Prostate gland (tissue), 2 donors: ENCODE data around the gene SMPD3.

Experiments used
- POLR2A ChIP-seq: fragments of 450-650 bp; IDR thresholded peaks from one replicate; pipeline ENCODE4 v1.6.1; 2016; ENCODE audit warnings: antibody characterized with exemption, mild to moderate bottlenecking
- POLR2AphosphoS5 ChIP-seq: sonication (generic); formaldehyde crosslinking; IDR thresholded peaks from one replicate; pipeline ENCODE4 v1.6.1; 2017; ENCODE audit warnings: antibody characterized with exemption
- TF ChIP-seq, protein P1 (sequence below), 4 experiments: fragments of 200-600 bp in 2 of 4; fragments of 450-650 bp in 2 of 4; sonication (generic) in 2 of 4; IDR thresholded peaks; 1 replicate in 3 of 4; 2 replicates in 1 of 4; pipeline ENCODE4 v1.5.1; 2016 to 2019; ENCODE audit warnings: antibody characterized with exemption in 4 of 4, mild to moderate bottlenecking in 2 of 4, moderate library complexity in 2 of 4

DNA sequence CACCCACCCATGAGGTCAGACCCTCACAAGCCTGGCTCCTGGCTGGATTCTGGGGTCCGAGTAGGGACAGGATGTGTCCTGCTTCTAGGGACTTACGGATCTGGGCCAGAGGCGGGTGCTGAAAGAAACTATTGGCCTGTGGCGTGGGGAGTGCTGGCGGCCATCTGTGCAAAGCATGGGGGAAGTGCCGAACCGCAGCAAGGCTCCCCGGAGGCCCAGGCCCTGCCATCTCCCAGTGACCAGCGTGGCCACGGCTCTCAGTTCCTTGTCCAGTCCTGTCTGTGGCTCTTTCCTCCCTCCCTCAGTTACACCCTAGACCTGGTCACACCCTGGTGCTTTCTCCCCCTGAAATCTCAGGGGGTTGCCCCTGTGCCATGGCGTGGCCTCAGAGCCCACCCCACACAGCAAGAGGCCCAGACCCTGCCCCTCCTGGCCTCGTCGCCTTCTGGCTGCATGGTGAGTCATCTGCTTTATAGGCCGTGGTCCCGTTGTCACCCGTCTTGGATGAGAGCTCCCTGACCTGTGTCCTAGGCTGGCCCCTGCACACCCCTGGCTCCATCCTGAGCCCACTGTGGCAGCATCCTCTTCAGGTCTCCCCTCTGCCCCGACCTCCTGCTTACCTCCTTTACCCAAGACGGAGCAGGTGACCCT, 83.0 kb downstream of the SMPD3 start:
- no peak for TF ChIP-seq POLR2A
- TF ChIP-seq, protein P1, sequence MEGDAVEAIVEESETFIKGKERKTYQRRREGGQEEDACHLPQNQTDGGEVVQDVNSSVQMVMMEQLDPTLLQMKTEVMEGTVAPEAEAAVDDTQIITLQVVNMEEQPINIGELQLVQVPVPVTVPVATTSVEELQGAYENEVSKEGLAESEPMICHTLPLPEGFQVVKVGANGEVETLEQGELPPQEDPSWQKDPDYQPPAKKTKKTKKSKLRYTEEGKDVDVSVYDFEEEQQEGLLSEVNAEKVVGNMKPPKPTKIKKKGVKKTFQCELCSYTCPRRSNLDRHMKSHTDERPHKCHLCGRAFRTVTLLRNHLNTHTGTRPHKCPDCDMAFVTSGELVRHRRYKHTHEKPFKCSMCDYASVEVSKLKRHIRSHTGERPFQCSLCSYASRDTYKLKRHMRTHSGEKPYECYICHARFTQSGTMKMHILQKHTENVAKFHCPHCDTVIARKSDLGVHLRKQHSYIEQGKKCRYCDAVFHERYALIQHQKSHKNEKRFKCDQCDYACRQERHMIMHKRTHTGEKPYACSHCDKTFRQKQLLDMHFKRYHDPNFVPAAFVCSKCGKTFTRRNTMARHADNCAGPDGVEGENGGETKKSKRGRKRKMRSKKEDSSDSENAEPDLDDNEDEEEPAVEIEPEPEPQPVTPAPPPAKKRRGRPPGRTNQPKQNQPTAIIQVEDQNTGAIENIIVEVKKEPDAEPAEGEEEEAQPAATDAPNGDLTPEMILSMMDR (IDR thresholded peaks at IDR 0.05) = no peak
- no peak for TF ChIP-seq POLR2AphosphoS5
